Measurements from ENCODE around the gene ILF3. TPM values are rescaled to one million over a fixed set of nuclear protein-coding genes. Genes with fewer than 3 reads are reported as not detected.

Gene ILF3
- total and polyA plus RNA-seq, 3 experiments from 2014 or later: 100.0 to 475 (median 471) TPM

DNA sequence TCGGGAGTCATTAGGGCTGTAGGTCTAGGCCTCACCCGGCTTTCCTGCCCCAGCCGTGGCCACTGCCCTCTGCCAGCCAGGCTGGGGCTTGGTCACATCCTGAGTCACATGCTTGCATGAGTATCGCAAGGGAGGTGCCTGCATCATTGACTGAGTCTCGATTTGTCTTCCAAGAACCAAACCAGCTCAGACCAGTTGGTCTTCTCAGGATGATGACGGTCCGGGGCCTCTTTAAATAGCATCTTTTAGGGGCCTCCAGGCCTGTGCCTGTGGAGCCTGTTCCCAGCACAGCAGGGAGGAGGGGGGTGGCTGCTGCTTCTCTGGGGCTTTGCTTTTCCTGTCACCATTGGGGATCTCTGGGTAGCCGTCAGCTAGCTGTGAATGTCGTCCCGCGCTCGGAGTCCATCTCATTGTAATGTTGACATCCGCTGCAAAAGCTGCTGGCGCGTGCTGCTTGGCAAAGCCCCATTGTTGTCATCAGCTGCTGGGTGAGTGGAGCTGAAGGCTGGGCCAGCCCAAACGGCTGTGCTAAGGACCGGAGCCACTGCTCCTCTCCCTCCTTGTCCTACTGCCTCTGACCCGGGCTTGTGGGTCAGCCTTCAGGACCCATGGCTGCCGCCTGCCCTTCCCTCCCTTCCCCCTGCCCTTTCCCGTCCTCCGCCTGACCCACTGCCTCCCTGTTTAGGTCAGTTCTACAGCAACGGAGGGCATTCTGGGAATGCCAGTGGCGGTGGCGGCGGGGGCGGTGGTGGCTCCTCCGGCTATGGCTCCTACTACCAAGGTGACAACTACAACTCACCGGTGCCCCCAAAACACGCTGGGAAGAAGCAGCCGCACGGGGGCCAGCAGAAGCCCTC lies 32.7 kb downstream of the ILF3 start:
- DNase-seq: no peak
- Histone ChIP-seq H3K36me3 (ENCODE audit: insufficient read depth, low read length) (peaks cover 65% of the 10 kb centered on the region), H3K9me3 (ENCODE audit: low read length) (no peaks in the 10 kb centered on the region), H3K27ac (ENCODE audit: low read depth, low read length) (no peak overlapping the region), H3K4me3 (ENCODE audit: low read length) (no peak overlapping the region), H3K27me3 (ENCODE audit: insufficient read depth, low read length, poor library complexity, severe bottlenecking) (no peaks in the 10 kb centered on the region), H3K4me1 (ENCODE audit: insufficient read depth, low read length) (no peaks in the 10 kb centered on the region)
- peak overlapping the region in 1 of 8 donors; percentile 47 for H3K27ac Mint-ChIP-seq
- H3K36me3 Mint-ChIP-seq: peaks cover 0 to 95% (median 13%) of the 10 kb centered on the region in 3 donors
- CTCF ChIA-PET: no interaction called here
- H3K4me3 Mint-ChIP-seq: peak overlapping the region in 1 of 7 donors; percentile 65
- POLR2A ChIA-PET: no interaction called here
- no peaks in the 10 kb centered on the region for H3K9me3 Mint-ChIP-seq
- no peaks in the 10 kb centered on the region for H3K27me3 Mint-ChIP-seq
- no peaks in the 10 kb centered on the region for H3K4me1 Mint-ChIP-seq

DNA sequence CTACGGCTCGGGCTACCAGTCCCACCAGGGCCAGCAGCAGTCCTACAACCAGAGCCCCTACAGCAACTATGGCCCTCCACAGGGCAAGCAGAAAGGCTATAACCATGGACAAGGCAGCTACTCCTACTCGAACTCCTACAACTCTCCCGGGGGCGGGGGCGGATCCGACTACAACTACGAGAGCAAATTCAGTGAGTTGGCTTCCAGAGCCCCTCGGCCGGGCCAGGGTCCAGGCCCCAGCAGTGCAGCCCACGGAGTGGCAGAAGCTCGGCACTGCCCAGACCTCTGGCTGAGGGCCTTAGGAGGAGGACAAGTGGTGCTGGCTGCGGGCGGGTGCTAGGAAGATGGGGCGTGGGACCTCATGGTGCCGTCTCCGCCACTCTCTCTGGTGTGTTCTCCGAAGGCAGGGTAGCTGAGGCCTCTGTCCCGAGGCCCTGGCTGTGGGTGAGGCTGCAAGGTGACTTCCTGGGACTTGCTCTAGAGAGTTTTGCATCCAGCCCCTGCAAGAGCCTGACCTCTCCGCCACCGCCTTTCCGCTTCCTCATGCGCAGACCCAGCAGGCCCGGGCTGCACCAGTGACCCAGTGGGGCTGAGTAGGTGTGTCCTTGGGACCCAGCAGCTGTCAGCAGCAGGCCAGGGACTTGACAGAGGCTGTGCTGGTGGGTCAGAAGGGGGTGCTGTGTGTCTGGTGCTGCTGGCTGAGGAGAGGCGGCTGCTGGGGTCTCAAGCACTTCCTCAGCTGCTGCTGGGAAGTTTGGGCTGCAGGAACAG lies 33.6 kb downstream of the ILF3 start:
- ChIA-PET POLR2A (no interaction called here), CTCF (interaction anchor here (1.5 kb wide), 1 partner anchor 43 kb away, joined by 3 read pairs; no protein-coding TSS in a partner anchor)
- Histone ChIP-seq H3K36me3 (ENCODE audit: insufficient read depth, low read length) (peaks cover 57% of the 10 kb centered on the region), H3K4me3 (ENCODE audit: low read length) (no peak overlapping the region), H3K27ac (ENCODE audit: low read depth, low read length) (no peak overlapping the region), H3K4me1 (ENCODE audit: insufficient read depth, low read length) (no peaks in the 10 kb centered on the region), H3K27me3 (ENCODE audit: insufficient read depth, low read length, poor library complexity, severe bottlenecking) (no peaks in the 10 kb centered on the region), H3K9me3 (ENCODE audit: low read length) (no peaks in the 10 kb centered on the region)
- Mint-ChIP-seq H3K27me3 (no peaks in the 10 kb centered on the region), H3K4me3 (peak overlapping the region in 2 of 7 donors; percentile 27 to 40), H3K4me1 (peaks cover 0 to 2% (median 0%) of the 10 kb centered on the region in 3 donors), H3K36me3 (peaks cover 0 to 90% (median 13%) of the 10 kb centered on the region in 3 donors), H3K9me3 (no peaks in the 10 kb centered on the region), H3K27ac (peak overlapping the region in 1 of 8 donors; percentile 63)
- DNase-seq: no peak

DNA sequence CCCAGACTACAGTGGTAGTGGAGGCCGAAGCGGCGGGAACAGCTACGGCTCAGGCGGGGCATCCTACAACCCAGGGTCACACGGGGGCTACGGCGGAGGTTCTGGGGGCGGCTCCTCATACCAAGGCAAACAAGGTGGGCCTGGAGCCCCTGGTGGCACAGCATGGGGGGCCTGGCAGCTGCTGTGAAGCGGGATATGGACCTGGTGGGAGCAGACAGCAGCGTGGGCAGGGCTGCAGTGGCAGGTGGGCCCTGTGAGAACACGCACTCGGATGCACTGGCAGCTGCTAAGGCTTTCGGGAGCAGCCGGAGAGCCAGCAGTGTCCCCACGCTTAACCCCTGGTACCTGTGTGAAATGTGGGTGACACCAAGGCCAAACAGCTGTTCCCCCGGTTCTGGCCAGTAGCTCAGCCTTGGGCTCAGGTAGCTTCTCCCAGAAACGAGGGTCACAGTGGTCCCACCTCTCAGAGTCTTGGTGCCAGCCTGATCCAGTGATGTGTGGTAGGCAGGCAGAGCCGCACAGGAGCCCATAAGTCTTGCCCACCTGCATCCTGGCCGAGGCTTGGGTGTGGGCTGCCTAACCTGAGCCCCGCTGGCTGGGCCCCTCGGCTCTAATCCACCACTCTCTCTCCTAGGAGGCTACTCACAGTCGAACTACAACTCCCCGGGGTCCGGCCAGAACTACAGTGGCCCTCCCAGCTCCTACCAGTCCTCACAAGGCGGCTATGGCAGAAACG lies 34.6 kb downstream of the ILF3 start:
- Mint-ChIP-seq H3K4me1 (peaks cover 0 to 3% (median 0%) of the 10 kb centered on the region in 3 donors), H3K36me3 (peaks cover 0 to 80% (median 13%) of the 10 kb centered on the region in 3 donors), H3K4me3 (peak overlapping the region in 1 of 7 donors; percentile 63), H3K27me3 (no peaks in the 10 kb centered on the region), H3K27ac (peak overlapping the region in 1 of 8 donors; percentile 63), H3K9me3 (no peaks in the 10 kb centered on the region)
- POLR2A ChIA-PET: interaction anchor here (0.6 kb wide), 1 partner anchor 43 kb away, joined by 8 read pairs; no protein-coding TSS in a partner anchor
- H3K27ac ChIP-seq (ENCODE audit: low read depth, low read length): no peak overlapping the region
- H3K27me3 ChIP-seq (ENCODE audit: insufficient read depth, low read length, poor library complexity, severe bottlenecking): no peaks in the 10 kb centered on the region
- no peak overlapping the region for H3K4me3 ChIP-seq (ENCODE audit: low read length)
- no peak for DNase-seq
- H3K4me1 ChIP-seq (ENCODE audit: insufficient read depth, low read length): no peaks in the 10 kb centered on the region
- H3K36me3 ChIP-seq (ENCODE audit: insufficient read depth, low read length): peaks cover 48% of the 10 kb centered on the region
- no peaks in the 10 kb centered on the region for H3K9me3 ChIP-seq (ENCODE audit: low read length)
- CTCF ChIA-PET: interaction anchor here (1.5 to 1.9 kb wide), 2 partner anchors 11 to 44 kb away, joined by 3 to 8 read pairs; no protein-coding TSS in a partner anchor

DNA sequence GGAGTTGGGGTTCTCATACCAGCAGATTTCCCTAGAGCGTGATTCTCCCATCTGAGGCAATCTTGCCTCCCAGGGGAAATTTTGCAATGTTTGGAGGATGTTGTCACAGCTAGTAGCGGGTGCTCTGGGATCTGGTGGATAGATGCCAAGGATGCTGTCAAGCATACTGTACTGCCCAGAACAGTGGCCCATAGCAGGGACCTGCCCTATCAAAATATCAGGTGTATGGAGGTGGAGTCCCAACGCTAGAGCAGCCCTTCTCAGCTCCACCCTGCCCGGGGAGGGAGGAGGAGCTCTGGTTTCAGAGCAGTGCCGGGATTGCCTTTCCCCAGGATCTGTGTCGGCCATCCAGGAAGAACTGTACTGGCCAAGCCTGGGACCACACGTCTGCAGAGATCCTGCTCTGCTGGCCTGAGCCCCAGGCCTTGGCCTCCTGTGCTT lies 36.2 kb downstream of the ILF3 start:
- ChIA-PET CTCF (interaction anchor here (1.9 kb wide), 1 partner anchor 9 kb away, joined by 8 read pairs; no protein-coding TSS in a partner anchor), POLR2A (no interaction called here)
- H3K4me1 ChIP-seq (ENCODE audit: insufficient read depth, low read length): peaks cover 3% of the 10 kb centered on the region
- H3K27ac ChIP-seq (ENCODE audit: low read depth, low read length): no peak overlapping the region
- peaks cover 32% of the 10 kb centered on the region for H3K36me3 ChIP-seq (ENCODE audit: insufficient read depth, low read length)
- no peak for DNase-seq
- Mint-ChIP-seq H3K4me1 (peaks cover 5 to 8% (median 6%) of the 10 kb centered on the region in 3 donors), H3K36me3 (peaks cover 0 to 64% (median 6%) of the 10 kb centered on the region in 3 donors), H3K4me3 (no peak overlapping the region), H3K9me3 (no peaks in the 10 kb centered on the region), H3K27ac (peak overlapping the region in 1 of 8 donors; percentile 23), H3K27me3 (no peaks in the 10 kb centered on the region)
- no peaks in the 10 kb centered on the region for H3K9me3 ChIP-seq (ENCODE audit: low read length)
- H3K4me3 ChIP-seq (ENCODE audit: low read length): no peak overlapping the region
- no peaks in the 10 kb centered on the region for H3K27me3 ChIP-seq (ENCODE audit: insufficient read depth, low read length, poor library complexity, severe bottlenecking)

DNA sequence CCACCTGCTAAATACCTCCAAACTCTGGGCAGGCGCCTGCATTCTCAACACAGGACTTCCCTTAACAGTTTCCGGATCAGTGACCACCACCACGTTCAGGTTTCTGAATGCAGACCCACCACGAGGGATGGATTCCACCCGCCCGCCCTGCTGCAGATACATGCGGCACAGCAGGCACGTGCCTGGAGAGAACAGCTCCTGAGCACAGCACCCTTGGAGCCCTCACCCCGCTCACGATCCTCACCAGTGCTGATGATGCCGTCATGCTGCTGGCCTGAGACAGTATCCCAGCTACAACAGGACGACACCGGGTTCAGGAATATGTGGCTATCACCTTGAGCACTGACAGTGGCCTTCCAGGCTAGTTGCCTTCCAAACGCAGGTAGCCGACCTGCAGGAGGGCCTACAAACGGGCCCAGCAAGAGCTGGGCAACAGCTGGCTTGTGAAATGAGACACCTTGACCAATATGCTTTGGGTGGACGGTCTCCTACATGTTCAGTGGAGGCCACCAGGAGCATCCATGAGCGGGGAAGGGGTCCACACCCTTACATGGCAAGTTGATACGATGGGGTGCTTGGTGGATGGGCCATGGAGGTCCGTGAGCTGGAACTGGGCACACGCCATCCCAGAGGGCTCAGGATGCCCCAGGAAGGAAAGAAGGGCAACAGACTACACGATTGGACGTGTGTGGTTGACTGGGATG lies 37.2 kb downstream of the ILF3 start:
- Mint-ChIP-seq H3K27me3 (peaks cover 0 to 3% of the 10 kb centered on the region in 2 donors), H3K9me3 (no peaks in the 10 kb centered on the region), H3K27ac (peak overlapping the region in 3 of 8 donors; percentile 21 to 86 (median 29)), H3K4me3 (no peak overlapping the region), H3K36me3 (peaks cover 0 to 57% (median 6%) of the 10 kb centered on the region in 3 donors), H3K4me1 (peaks cover 15 to 18% (median 15%) of the 10 kb centered on the region in 3 donors)
- no peaks in the 10 kb centered on the region for H3K9me3 ChIP-seq (ENCODE audit: low read length)
- H3K27ac ChIP-seq (ENCODE audit: low read depth, low read length): no peak overlapping the region
- H3K4me1 ChIP-seq (ENCODE audit: insufficient read depth, low read length): peaks cover 6% of the 10 kb centered on the region
- peaks cover 26% of the 10 kb centered on the region for H3K36me3 ChIP-seq (ENCODE audit: insufficient read depth, low read length)
- POLR2A ChIA-PET: no interaction called here
- CTCF ChIA-PET: interaction anchor here (0.8 to 1.3 kb wide), 2 partner anchors 10 to 130 kb away, joined by 3 read pairs; partner anchors contain the start of gene QTRT1
- no peak for DNase-seq
- H3K27me3 ChIP-seq (ENCODE audit: insufficient read depth, low read length, poor library complexity, severe bottlenecking): no peaks in the 10 kb centered on the region
- no peak overlapping the region for H3K4me3 ChIP-seq (ENCODE audit: low read length)

DNA sequence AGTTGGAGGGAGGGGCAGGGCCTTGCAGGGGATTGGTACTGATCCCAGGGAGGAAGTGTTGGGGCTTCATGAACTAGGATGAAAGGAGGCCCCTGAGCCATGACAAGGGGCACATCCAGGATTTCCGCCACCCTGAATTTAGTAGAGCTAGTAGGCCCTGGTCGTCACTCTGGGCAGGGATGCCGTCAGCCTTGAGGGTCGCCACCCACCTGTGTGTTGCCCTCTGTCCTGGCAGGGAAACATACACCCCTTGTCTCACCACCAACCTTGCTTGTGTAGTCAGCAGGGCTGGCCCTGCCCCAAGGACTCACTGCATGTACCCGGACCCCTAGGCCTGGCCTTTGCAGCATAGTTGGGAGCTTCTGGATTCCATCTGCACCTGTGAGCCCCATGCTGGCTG lies 37.7 kb downstream of the ILF3 start:
- H3K36me3 ChIP-seq (ENCODE audit: insufficient read depth, low read length): peaks cover 20% of the 10 kb centered on the region
- H3K27ac ChIP-seq (ENCODE audit: low read depth, low read length): no peak overlapping the region
- no peaks in the 10 kb centered on the region for H3K9me3 ChIP-seq (ENCODE audit: low read length)
- H3K27me3 ChIP-seq (ENCODE audit: insufficient read depth, low read length, poor library complexity, severe bottlenecking): no peaks in the 10 kb centered on the region
- peak overlapping the region in 1 of 7 donors; percentile 6 for H3K4me3 Mint-ChIP-seq
- H3K27ac Mint-ChIP-seq: peak overlapping the region in 3 of 8 donors; percentile 21 to 86 (median 26)
- H3K4me1 ChIP-seq (ENCODE audit: insufficient read depth, low read length): peaks cover 6% of the 10 kb centered on the region
- ChIA-PET CTCF (interaction anchor here (0.7 to 1.3 kb wide), 3 partner anchors 9 to 131 kb away, joined by 3 read pairs; partner anchors contain the start of gene QTRT1), POLR2A (no interaction called here)
- peaks cover 15 to 22% (median 16%) of the 10 kb centered on the region in 3 donors for H3K4me1 Mint-ChIP-seq
- H3K9me3 Mint-ChIP-seq: no peaks in the 10 kb centered on the region
- H3K27me3 Mint-ChIP-seq: peaks cover 3% of the 10 kb centered on the region in 2 donors
- no peak overlapping the region for H3K4me3 ChIP-seq (ENCODE audit: low read length)
- no peak for DNase-seq
- H3K36me3 Mint-ChIP-seq: peaks cover 0 to 52% (median 6%) of the 10 kb centered on the region in 3 donors
